GM12878 (cell line): ENCODE data around the gene C14orf93. TPM values are rescaled to one million over a fixed set of nuclear protein-coding genes. Genes with fewer than 3 reads are reported as not detected.

ENCODE experiments used
- ATAC-seq: fragments of 200-7000 bp; cut with Tn5 transposase; 3 replicates; pipeline ENCODE4 v1.9.1; 2020; ENCODE audit warnings: mild to moderate bottlenecking, moderate library complexity
- BruUV-seq: library from RNA; stranded (reverse); fragments of 400-500 nt; replicated peaks from 2 replicates; lab custom pipeline; 2021; lab: Mats Ljungman, UMichigan
- CTCF ChIA-PET: fragments of 300-600 bp; sonication (Branson Sonifier 250); formaldehyde crosslinking; extraction: SDS; loops from one replicate; lab custom pipeline; 2021; ENCODE audit warnings: inconsistent platforms; lab: Yijun Ruan, JAX
- POLR2A ChIA-PET: fragments of 350-600 bp; formaldehyde crosslinking; extraction: SDS; loops from one replicate; lab custom pipeline; 2021; ENCODE audit warnings: inconsistent platforms; lab: Charles Lee
- RAD21 ChIA-PET: fragments of 300-600 bp; sonication (Branson Sonifier 250); formaldehyde crosslinking; loops from one replicate; lab custom pipeline; 2023; ENCODE audit warnings: antibody characterized with exemption; ENCODE audit not compliant: unreplicated experiment; lab: Charles Lee
- SMC1A ChIA-PET: fragments of 300-600 bp; sonication (Branson Sonifier 250); formaldehyde crosslinking; loops from one replicate; lab custom pipeline; 2023; ENCODE audit not compliant: unreplicated experiment, uncharacterized antibody; lab: Charles Lee
- DNase-seq: peaks from one replicate; pipeline ENCODE4 v3.0.0-alpha.2; 2011; ENCODE audit warnings: low read depth, low spot score
- FAIRE-seq: peaks from 3 replicates; lab custom pipeline; 2011; peaks lifted over from hg19 to GRCh38; lab: Jason Lieb, UNC
- H2AFZ ChIP-seq: 2 replicates; pipeline ENCODE4 v1.6.0; 2011; ENCODE audit warnings: low read depth, low read length, control low read depth; ENCODE audit not compliant: control insufficient read depth
- H3K27ac ChIP-seq: 2 replicates; pipeline ENCODE4 v1.5.1; 2011; ENCODE audit warnings: control low read depth; ENCODE audit not compliant: control insufficient read depth, insufficient read depth
- H3K27me3 ChIP-seq, 2 experiments: replicated peaks in 1 of 2; 2 replicates each; pipeline versions ENCODE4 v1.6.0 to v1.6.1; 2011; ENCODE audit warnings: low read length in 1 of 2; ENCODE audit not compliant: control insufficient read depth in 2 of 2, insufficient read depth in 2 of 2
- H3K36me3 ChIP-seq, 2 experiments: 2 replicates each; pipeline ENCODE4 v1.5.1; 2011; ENCODE audit warnings: low read length in 1 of 2; ENCODE audit not compliant: control insufficient read depth in 2 of 2, insufficient read depth in 2 of 2
- H3K4me1 ChIP-seq: 2 replicates; pipeline ENCODE4 v1.6.1; 2011; ENCODE audit warnings: mild to moderate bottlenecking, low read length, moderate library complexity, mixed read lengths; ENCODE audit not compliant: control insufficient read depth, insufficient read depth
- H3K4me2 ChIP-seq: 2 replicates; pipeline ENCODE4 v1.6.0; 2011; ENCODE audit warnings: control low read depth; ENCODE audit not compliant: control insufficient read depth, insufficient read depth
- H3K4me3 ChIP-seq: fragments of 200-600 bp; sonication (generic); 2 replicates; pipeline ENCODE4 v1.5.1; 2016
- H3K79me2 ChIP-seq: 2 replicates; pipeline ENCODE4 v1.6.0; 2011; ENCODE audit warnings: low read length; ENCODE audit not compliant: control insufficient read depth, insufficient read depth
- H3K9ac ChIP-seq: 2 replicates; pipeline ENCODE4 v1.8.0; 2011; ENCODE audit warnings: low read length, control low read depth, mixed read lengths; ENCODE audit not compliant: control insufficient read depth, insufficient read depth
- H3K9me3 ChIP-seq: replicated peaks from 3 replicates; pipeline ENCODE4 v1.5.1; 2011; ENCODE audit warnings: mild to moderate bottlenecking, low read length; ENCODE audit not compliant: control insufficient read depth, insufficient read depth
- H4K20me1 ChIP-seq: 2 replicates; pipeline ENCODE4 v1.6.0; 2011; ENCODE audit not compliant: control insufficient read depth, insufficient read depth
- ASH2L ChIP-seq: fragments of 300-600, 200-600 bp; sonication (generic); IDR thresholded peaks from 2 replicates; pipeline ENCODE4 v1.6.1; 2017; ENCODE audit warnings: low read depth, mild to moderate bottlenecking, borderline replicate concordance
- ATF3 ChIP-seq: IDR thresholded peaks from 2 replicates; pipeline ENCODE4 v1.6.1; 2011; ENCODE audit warnings: low read depth, mild to moderate bottlenecking, low read length, moderate library complexity, borderline replicate concordance; ENCODE audit errors: extremely low read depth
- CREB1 ChIP-seq: IDR thresholded peaks from 2 replicates; pipeline ENCODE4 v1.6.1; 2012; ENCODE audit warnings: low read depth, mild to moderate bottlenecking, inconsistent platforms
- NFIC ChIP-seq: IDR thresholded peaks from 2 replicates; pipeline ENCODE4 v1.6.1; 2012; ENCODE audit warnings: low read depth, mild to moderate bottlenecking, inconsistent platforms, low read length, moderate library complexity
- SMAD1 ChIP-seq: fragments of 450-650 bp; IDR thresholded peaks from 2 replicates; pipeline ENCODE4 v1.6.1; 2018; ENCODE audit warnings: mild to moderate bottlenecking, low read depth; ENCODE audit not compliant: partially characterized antibody
- TCF7 ChIP-seq: IDR thresholded peaks from 2 replicates; pipeline ENCODE4 v1.6.1; 2014; ENCODE audit warnings: antibody characterized with exemption, borderline replicate concordance
- WGBS: methylation state at CpG from one replicate; pipeline ENCODE4 v1.1.6; 2016; ENCODE audit warnings: low lambda C conversion rate; ENCODE audit not compliant: insufficient replicate concordance, insufficient coverage; ENCODE audit errors: missing lambda C conversion rate; 5-methylcytosine and 5-hydroxymethylcytosine counted together
- in situ Hi-C: fragments of 300-500 bp; cut with MboI; formaldehyde crosslinking; loops from 9 replicates; pipeline ENCODE4 v1.14.3; 2018; ENCODE audit warnings: mixed read lengths
- intact Hi-C: fragments of 100-400 bp; cut with micrococcal nuclease; formaldehyde crosslinking; loops from one replicate; pipeline ENCODE4 v1.14.2; 2022; ENCODE audit not compliant: unreplicated experiment
- polyA plus RNA-seq, 11 experiments: library from polyadenylated mRNA; depleted of rRNA in 4 of 11; unstranded in 6 of 11; stranded (reverse) in 5 of 11; fragments of >200 nt; fragmentation: Nextera tagmentation in 4 of 11; fragmentation: Illumina TruSeq in 1 of 11; extraction: Ambion mirVana in 4 of 11; extraction: Trizol in 1 of 11; gene quantifications; 1 replicate in 1 of 11; 2 replicates in 10 of 11; pipeline versions ENCODE4 v1.2.1 to v1.2.3, GENCODE V29; 2011 to 2016; ENCODE audit warnings: inconsistent platforms in 2 of 11, missing spikeins in 2 of 11, low read depth in 1 of 11
- total RNA-seq, 4 experiments: library from RNA; depleted of rRNA in 3 of 4; stranded (reverse); fragments of >200 nt in 3 of 4; fragmentation: Illumina TruSeq in 1 of 4; extraction: Trizol in 1 of 4; gene quantifications; 2 replicates each; pipeline versions ENCODE4 v1.2.1 to v1.2.3, GENCODE V29; 2013 to 2021

C14orf93 gene
- total and polyA plus RNA-seq, 10 of the 15 experiments (the other 5 are each of a cell fraction or from before 2014, with no cell fraction given): 1.8 to 13.9 (median 10.2) TPM

GRCh38 chr14:22978981-22979671 is 30.8 kb downstream of the C14orf93 start:
- no peaks in the 10 kb centered on the region; the same call in 1 of the 2 replicates for H3K4me1 ChIP-seq
- CTCF ChIA-PET: interaction anchor here (3.4 to 13.2 kb wide), 5 partner anchors 6 to 89 kb away, joined by 27 to 370 read pairs (median 56); partner anchors contain the start of genes AJUBA, CDH24, HAUS4 and PRMT5
- TF ChIP-seq ATF3: no peak
- no peak for TF ChIP-seq NFIC
- TF ChIP-seq ASH2L: no peak
- TF ChIP-seq TCF7: no peak
- TF ChIP-seq CREB1: no peak
- TF ChIP-seq SMAD1: no peak
- TF ChIP-seq, all 136 proteins: peak for 0
- ChIA-PET POLR2A (no interaction called here), SMC1A (interaction anchor here (1.0 to 3.4 kb wide), 2 partner anchors 10 to 23 kb away, joined by 3 to 13 read pairs; partner anchors contain the start of gene HAUS4), RAD21 (interaction anchor here (1.2 to 8.8 kb wide), 2 partner anchors 7 to 81 kb away, joined by 3 to 110 read pairs; no protein-coding TSS in a partner anchor)
- no TSS peak for BruUV-seq
- Histone ChIP-seq H2AFZ (no peak overlapping the region), H3K27me3 (peaks cover 4 to 13% of the 10 kb centered on the region in 2 experiments), H3K9me3 (no peaks in the 10 kb centered on the region), H3K79me2 (no peaks in the 10 kb centered on the region), H3K27ac (no peak overlapping the region), H3K36me3 (no peaks in the 10 kb centered on the region), H3K4me3 (no peak overlapping the region), H3K4me2 (no peak overlapping the region), H3K9ac (no peak overlapping the region), H4K20me1 (no peaks in the 10 kb centered on the region)
- in situ Hi-C loops (no loop called here), intact Hi-C loops (no loop called here)
- WGBS: 47% methylated on average over 5 of the region's 5 CpGs
- no peak for ATAC-seq
- FAIRE-seq: no peak
- no peak for DNase-seq
